GM12878 (cell line): Measurements from ENCODE around the gene FCAMR.

Source experiments
- BRCA1 ChIP-seq: IDR thresholded peaks from 2 replicates; pipeline ENCODE4 v1.6.1; 2011; ENCODE audit warnings: low read depth, low read length, improper control_type of control experiment
- ETV6 ChIP-seq, 2 experiments: fragments of 450-650 bp in 1 of 2; IDR thresholded peaks in 1 of 2; conservative IDR thresholded peaks in 1 of 2; 2 replicates each; pipeline ENCODE4 v1.6.1; 2014; ENCODE audit warnings: antibody characterized with exemption in 1 of 2, borderline replicate concordance in 1 of 2, low read depth in 1 of 2, mild to moderate bottlenecking in 1 of 2, moderate library complexity in 1 of 2
- EZH2 ChIP-seq: IDR thresholded peaks from 2 replicates; pipeline ENCODE4 v1.6.1; 2012; ENCODE audit warnings: low read depth, mild to moderate bottlenecking, control low read depth, inconsistent platforms, low read length, borderline replicate concordance; ENCODE audit not compliant: control insufficient read depth
- POLR2A ChIP-seq: IDR thresholded peaks from 2 replicates; pipeline ENCODE4 v1.6.1; 2011; ENCODE audit warnings: low read depth, mild to moderate bottlenecking, low read length
- POLR2AphosphoS5 ChIP-seq: IDR thresholded peaks from 2 replicates; pipeline ENCODE4 v1.6.1; 2011; ENCODE audit warnings: mild to moderate bottlenecking, low read length, inconsistent platforms
- RUNX3 ChIP-seq: IDR thresholded peaks from 2 replicates; pipeline ENCODE4 v1.6.1; 2012; ENCODE audit warnings: low read length, inconsistent platforms
- TAF1 ChIP-seq: IDR thresholded peaks from 2 replicates; pipeline ENCODE4 v1.6.1; 2011; ENCODE audit warnings: mild to moderate bottlenecking, low read depth, low read length, borderline replicate concordance
- TF ChIP-seq, protein P1 (sequence below): fragments of 450-650 bp; formaldehyde crosslinking; IDR thresholded peaks from 2 replicates; pipeline ENCODE4 v1.5.0; 2022; ENCODE audit warnings: mild to moderate bottlenecking, missing genetic modification characterization
- TF ChIP-seq, protein P2 (sequence below), 3 experiments: IDR thresholded peaks in 2 of 3; conservative IDR thresholded peaks in 1 of 3; 2 replicates each; pipeline ENCODE4 v1.5.1; 2011; ENCODE audit warnings: low read depth in 3 of 3, low read length in 3 of 3, mild to moderate bottlenecking in 3 of 3, control low read depth in 2 of 3, moderate library complexity in 2 of 3, inconsistent platforms in 1 of 3, mixed read lengths in 1 of 3; ENCODE audit not compliant: control insufficient read depth in 2 of 3, insufficient read depth in 1 of 3; ENCODE audit errors: extremely low read depth in 1 of 3
- TF ChIP-seq, protein P3 (sequence below): fragments of 450-650 bp; IDR thresholded peaks from 2 replicates; pipeline ENCODE4 v1.6.1; 2017; ENCODE audit warnings: mild to moderate bottlenecking
- TF ChIP-seq, protein P4 (sequence below): fragments of 450-650 bp; formaldehyde crosslinking; IDR thresholded peaks from 2 replicates; pipeline ENCODE4 v1.4.0; 2020; ENCODE audit warnings: mild to moderate bottlenecking, moderate library complexity

DNA sequence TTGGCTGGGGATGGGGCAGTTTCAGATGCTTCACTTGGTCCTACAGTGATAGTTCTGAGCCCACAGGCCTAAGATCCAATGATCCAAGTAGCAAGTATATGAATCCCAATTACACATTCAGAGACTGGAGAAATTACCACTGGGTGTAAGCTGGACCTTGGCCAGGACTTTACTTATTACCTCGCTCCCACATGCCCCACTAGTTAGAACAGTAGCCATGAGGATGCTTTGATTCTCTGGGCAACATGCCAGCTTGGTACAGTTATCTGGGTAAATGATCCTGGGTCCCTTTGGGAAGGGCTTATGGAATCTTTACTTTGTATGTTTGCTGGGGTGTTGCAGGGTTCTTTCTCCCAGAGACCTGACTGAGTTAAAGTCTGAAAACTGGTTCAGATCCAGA lies 5.0 kb upstream of the FCAMR start:
- TF ChIP-seq, protein P1, sequence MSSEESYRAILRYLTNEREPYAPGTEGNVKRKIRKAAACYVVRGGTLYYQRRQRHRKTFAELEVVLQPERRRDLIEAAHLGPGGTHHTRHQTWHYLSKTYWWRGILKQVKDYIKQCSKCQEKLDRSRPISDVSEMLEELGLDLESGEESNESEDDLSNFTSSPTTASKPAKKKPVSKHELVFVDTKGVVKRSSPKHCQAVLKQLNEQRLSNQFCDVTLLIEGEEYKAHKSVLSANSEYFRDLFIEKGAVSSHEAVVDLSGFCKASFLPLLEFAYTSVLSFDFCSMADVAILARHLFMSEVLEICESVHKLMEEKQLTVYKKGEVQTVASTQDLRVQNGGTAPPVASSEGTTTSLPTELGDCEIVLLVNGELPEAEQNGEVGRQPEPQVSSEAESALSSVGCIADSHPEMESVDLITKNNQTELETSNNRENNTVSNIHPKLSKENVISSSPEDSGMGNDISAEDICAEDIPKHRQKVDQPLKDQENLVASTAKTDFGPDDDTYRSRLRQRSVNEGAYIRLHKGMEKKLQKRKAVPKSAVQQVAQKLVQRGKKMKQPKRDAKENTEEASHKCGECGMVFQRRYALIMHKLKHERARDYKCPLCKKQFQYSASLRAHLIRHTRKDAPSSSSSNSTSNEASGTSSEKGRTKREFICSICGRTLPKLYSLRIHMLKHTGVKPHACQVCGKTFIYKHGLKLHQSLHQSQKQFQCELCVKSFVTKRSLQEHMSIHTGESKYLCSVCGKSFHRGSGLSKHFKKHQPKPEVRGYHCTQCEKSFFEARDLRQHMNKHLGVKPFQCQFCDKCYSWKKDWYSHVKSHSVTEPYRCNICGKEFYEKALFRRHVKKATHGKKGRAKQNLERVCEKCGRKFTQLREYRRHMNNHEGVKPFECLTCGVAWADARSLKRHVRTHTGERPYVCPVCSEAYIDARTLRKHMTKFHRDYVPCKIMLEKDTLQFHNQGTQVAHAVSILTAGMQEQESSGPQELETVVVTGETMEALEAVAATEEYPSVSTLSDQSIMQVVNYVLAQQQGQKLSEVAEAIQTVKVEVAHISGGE: no peak
- TF ChIP-seq POLR2A: no peak
- TF ChIP-seq BRCA1: no peak
- TF ChIP-seq ETV6 (conservative IDR thresholded peaks at IDR 0.05 in 1 of 2, IDR thresholded peaks at IDR 0.05 in 1 of 2; ENCODE audit: borderline replicate concordance in 1 of 2, low read depth in 1 of 2): no peak
- no peak for TF ChIP-seq POLR2AphosphoS5
- TF ChIP-seq, protein P2, sequence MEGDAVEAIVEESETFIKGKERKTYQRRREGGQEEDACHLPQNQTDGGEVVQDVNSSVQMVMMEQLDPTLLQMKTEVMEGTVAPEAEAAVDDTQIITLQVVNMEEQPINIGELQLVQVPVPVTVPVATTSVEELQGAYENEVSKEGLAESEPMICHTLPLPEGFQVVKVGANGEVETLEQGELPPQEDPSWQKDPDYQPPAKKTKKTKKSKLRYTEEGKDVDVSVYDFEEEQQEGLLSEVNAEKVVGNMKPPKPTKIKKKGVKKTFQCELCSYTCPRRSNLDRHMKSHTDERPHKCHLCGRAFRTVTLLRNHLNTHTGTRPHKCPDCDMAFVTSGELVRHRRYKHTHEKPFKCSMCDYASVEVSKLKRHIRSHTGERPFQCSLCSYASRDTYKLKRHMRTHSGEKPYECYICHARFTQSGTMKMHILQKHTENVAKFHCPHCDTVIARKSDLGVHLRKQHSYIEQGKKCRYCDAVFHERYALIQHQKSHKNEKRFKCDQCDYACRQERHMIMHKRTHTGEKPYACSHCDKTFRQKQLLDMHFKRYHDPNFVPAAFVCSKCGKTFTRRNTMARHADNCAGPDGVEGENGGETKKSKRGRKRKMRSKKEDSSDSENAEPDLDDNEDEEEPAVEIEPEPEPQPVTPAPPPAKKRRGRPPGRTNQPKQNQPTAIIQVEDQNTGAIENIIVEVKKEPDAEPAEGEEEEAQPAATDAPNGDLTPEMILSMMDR (IDR thresholded peaks at IDR 0.05 in 2 of 3, conservative IDR thresholded peaks at IDR 0.05 in 1 of 3; ENCODE audit: control insufficient read depth in 2 of 3, extremely low read depth in 1 of 3, insufficient read depth in 1 of 3, low read depth in 3 of 3, low read length in 3 of 3): no peak
- TF ChIP-seq, protein P3, sequence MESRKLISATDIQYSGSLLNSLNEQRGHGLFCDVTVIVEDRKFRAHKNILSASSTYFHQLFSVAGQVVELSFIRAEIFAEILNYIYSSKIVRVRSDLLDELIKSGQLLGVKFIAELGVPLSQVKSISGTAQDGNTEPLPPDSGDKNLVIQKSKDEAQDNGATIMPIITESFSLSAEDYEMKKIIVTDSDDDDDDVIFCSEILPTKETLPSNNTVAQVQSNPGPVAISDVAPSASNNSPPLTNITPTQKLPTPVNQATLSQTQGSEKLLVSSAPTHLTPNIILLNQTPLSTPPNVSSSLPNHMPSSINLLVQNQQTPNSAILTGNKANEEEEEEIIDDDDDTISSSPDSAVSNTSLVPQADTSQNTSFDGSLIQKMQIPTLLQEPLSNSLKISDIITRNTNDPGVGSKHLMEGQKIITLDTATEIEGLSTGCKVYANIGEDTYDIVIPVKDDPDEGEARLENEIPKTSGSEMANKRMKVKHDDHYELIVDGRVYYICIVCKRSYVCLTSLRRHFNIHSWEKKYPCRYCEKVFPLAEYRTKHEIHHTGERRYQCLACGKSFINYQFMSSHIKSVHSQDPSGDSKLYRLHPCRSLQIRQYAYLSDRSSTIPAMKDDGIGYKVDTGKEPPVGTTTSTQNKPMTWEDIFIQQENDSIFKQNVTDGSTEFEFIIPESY: no peak
- no peak for TF ChIP-seq TAF1
- TF ChIP-seq EZH2: no peak
- TF ChIP-seq, protein P4, sequence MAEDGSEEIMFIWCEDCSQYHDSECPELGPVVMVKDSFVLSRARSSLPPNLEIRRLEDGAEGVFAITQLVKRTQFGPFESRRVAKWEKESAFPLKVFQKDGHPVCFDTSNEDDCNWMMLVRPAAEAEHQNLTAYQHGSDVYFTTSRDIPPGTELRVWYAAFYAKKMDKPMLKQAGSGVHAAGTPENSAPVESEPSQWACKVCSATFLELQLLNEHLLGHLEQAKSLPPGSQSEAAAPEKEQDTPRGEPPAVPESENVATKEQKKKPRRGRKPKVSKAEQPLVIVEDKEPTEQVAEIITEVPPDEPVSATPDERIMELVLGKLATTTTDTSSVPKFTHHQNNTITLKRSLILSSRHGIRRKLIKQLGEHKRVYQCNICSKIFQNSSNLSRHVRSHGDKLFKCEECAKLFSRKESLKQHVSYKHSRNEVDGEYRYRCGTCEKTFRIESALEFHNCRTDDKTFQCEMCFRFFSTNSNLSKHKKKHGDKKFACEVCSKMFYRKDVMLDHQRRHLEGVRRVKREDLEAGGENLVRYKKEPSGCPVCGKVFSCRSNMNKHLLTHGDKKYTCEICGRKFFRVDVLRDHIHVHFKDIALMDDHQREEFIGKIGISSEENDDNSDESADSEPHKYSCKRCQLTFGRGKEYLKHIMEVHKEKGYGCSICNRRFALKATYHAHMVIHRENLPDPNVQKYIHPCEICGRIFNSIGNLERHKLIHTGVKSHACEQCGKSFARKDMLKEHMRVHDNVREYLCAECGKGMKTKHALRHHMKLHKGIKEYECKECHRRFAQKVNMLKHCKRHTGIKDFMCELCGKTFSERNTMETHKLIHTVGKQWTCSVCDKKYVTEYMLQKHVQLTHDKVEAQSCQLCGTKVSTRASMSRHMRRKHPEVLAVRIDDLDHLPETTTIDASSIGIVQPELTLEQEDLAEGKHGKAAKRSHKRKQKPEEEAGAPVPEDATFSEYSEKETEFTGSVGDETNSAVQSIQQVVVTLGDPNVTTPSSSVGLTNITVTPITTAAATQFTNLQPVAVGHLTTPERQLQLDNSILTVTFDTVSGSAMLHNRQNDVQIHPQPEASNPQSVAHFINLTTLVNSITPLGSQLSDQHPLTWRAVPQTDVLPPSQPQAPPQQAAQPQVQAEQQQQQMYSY (CRISPR knock-in tag): no peak
- no peak for TF ChIP-seq RUNX3
